Stimulated activated CD4-positive, alpha-beta T cell treated with anti-CD3 and anti-CD28 coated beads, Interleukin-15, amount 100 ng/mL, for 1 hour (primary cell): ENCODE measurements around the gene RASGEF1B.

Source experiments
- DNase-seq, 2 donors: peaks; one replicate each; pipeline ENCODE4 v3.0.0-alpha.2; 2020; ENCODE audit warnings: low read depth in 1 of 2, low spot score in 1 of 2

The RASGEF1B gene

DNA sequence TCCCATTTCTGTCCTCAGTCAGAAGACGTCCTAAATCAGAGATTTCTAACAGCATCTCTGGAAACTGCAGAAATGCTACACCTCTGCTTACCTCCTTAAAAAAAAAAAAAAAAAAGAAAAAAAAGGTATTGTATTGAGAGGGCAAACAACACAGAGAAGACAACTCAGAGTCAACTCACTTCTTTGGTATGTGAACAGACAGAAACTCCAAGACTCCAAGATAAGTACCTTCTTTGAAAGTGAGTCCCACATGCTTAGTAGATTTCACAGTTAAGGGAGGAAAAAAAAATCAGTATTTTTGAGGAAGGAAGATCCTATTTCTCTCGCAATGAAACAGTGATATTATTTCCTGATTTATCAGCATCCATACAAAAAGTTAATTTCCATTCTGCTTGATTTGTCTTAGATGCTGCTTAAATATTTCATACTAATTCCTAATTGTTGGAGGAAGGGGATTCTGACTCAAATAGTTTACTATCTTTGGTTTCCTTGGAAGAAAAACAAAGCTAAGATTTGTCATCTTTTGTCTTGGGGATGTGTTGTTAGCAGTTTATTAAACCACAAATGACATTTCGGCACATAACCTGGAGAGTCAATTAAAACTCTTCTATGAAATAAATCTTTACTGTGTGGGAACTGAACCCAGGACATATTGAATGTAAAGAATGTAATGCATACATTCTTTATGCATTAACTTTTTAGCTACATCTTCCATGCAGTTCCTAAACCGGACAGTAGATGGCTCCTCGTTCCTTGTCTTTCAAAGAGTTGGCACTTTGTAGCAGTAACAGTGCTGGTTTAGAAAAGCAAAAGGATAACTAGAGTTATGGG lies 4.7 kb downstream of the RASGEF1B start:
- peak in 1 of 2 donors; percentile 21 for DNase-seq

DNA sequence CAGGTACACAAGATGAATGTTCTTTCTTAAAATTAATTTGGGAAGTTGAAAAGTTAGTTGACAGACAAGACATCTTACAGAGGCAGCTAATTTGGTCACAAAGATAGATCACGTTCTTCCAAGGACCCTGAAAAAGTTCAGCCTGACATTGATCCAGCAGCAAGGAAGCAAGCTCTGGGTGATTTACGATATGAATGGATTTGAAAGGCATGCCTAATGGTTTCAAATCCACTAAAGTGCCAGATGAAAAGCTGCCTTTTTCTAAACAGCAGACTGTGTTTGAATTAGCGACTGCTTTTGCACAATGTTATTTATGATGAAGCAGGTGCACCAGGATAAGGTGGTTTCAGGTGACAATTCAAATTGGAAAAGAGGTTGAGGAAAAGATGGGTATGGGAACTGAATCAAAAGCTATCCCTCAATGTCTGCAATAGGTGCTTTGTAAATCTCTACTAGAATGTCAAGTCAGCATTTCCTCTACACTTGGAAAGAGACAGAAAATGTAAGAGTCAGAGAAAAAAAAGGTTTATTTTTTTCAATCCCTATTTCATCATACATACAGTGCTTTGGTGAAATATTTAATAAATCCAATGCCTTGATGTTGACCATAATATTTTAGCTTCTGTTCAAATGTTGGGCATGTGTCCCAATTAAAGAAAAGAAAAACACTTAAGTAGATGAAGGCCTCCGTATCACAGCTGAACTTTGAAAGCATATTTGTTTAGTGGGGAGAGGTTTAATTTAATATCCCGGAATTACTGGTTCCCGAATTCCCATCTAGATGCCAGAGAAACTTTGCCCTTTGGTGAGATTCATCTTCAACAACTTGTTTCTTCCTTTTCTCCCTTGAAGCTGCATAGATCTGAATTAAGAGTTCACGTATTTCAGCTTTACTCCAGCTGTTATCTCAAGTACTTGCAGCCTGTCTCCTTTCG lies 6.0 kb downstream of the RASGEF1B start:
- no peak for DNase-seq

DNA sequence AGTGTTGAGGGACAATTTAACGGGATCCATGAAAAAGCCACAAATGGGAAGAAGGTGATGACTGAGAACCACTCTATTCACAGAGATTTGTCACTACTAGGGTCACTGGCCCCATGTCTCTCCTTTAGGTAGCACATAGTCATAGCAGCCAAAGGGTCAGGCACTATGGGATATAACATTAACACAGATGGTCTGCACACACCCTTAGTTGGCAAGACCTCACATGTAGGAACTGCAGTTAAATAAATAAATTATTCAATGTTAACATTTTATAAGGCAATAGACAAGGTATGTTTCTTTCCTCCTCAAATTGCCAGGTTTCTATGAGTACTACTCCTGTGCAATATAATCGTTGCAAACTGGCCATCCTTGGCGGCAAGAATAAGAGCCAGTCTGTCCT lies 10.9 kb downstream of the RASGEF1B start:
- no peak for DNase-seq

DNA sequence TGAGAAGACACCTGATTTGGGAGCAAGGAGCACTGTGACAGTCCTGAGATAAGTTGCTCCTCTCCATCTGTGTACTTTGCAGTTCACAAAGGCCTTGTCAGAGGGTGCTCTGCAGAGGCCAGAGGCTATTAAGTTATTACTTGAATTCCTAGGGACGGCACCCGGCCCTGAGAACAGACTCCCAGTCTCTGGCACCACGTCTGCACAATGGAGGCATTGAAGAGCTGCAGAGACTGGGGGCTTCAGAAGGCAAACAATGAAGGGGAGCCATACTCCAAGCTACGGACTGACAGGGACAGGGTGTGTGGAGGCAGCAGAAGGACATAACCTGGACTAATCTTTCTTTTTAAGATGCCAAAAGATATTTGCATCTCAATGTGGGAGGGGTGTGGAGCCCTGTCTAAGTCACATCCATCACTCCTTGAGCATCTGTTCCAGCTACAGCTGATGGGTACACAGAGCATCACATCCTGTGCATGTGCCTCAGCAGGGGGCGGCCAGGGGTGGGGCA lies 11.5 kb downstream of the RASGEF1B start:
- no peak for DNase-seq

DNA sequence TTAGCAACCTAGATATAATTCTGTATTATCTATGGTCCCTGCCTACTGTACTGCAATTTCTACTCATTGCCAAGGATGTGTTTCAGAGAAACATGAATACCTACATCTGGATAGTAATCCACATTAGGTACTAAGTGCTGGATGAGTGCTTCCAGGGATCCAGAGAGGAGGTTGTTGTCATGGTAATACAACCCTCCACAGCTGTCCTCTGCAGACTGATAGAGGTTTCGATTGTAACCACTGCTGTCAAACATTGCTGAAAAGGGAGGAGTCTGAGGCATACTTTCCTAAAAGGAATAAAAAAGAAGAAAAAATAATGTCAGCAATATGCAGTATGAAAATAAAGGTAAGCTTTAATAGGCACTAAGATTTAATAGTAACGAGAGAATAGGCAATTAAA lies 12.5 kb downstream of the RASGEF1B start:
- no peak for DNase-seq

DNA sequence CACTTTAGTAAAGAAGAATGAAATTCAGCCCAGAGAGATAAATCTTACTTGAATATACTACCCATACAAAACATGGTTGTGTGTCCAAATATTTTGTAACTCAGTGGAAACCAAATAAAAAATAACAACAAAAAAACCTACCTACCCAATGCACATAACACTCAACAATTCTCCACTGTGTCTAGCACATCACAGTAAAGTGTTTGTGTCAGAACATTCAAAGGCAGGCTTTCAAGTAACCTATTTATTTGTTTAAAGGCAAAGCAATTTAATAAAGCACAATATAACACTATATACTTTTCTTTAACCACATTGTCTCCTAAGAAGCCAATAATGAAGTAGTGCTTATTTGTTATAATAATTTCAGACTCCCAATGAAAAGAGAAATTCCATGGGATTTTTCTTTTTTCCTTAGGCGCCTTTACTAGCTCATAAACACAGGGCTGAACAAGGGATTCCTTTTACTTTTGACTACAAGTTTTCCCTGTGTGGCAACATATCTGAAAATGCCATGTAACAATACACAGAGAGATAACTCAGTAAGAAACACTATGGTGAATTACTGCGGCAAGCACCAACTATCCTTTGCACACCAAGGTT lies 13.7 kb downstream of the RASGEF1B start:
- no peak for DNase-seq

DNA sequence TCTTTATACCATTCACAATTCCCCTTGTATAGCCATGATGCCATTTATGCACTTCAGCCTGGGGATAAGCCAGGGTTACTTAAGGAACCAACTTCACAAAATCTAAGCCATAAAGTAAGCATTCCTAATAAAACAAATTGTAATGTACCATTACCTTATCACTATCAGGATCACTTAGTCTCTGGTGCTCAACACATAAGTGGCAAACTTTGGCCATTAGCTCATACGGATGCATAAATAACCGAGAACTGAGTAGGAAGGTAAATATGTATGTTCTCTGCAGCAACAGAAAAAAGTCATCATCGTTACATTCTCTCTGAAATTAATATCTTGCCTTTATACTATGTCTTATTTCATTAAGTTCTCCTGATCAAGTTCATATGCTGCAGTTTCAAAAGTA lies 14.4 kb downstream of the RASGEF1B start:
- DNase-seq: no peak

DNA sequence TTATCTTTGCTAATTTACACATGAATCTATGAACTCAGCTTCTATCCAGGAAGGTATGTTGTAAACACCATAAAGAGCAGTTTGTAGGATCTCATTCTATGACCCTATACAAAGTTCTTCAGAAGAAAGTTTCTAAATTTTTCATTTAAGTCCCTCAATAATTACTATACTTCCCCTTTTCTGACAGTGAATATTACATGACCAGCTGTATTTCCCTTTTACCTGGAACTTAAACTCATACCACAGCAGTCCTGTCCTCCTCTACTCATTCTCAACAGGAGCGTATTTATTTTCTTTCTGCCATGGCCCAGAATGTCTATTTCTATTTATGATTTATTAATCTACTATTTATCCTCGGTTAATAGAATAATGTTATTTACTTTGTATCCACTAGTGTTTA lies 15.8 kb downstream of the RASGEF1B start:
- DNase-seq: no peak

DNA sequence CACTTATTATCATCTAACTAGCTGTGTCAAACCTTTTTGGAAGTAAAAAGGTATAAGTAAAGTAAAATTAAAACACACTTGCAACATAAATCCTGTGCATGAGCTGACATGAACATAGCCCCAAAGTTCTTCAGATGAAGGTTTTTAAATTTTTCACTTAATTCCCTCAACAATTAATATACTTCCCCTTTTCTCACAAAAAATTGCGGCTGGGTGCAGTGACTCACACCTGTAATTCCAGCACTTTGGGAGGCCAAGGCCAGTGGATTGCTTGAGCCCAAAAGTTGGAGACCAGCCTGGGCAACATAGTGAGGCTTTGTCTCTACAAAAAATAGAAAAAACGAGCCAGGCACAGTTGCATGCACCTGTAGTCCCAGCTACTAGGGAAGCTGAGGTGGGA lies 16.8 kb downstream of the RASGEF1B start:
- no peak for DNase-seq

DNA sequence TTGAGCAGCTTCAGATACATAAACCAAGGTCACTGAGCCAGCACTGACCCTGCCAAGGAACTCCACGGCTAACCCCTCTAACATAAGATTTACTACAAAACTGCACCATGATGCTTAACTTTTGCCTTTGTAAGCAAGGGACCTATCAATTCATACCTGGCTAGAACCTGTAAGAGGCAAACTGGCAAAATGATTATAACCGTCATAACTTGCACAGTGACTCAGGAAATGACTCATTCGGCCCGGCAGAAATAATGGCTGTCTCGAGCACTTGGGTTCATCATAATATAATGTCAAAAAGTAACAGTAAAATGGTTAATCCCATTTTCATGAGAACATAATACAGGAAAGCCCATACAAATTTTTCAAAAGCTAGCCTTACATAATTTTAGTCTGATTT lies 17.2 kb downstream of the RASGEF1B start:
- DNase-seq: no peak

DNA sequence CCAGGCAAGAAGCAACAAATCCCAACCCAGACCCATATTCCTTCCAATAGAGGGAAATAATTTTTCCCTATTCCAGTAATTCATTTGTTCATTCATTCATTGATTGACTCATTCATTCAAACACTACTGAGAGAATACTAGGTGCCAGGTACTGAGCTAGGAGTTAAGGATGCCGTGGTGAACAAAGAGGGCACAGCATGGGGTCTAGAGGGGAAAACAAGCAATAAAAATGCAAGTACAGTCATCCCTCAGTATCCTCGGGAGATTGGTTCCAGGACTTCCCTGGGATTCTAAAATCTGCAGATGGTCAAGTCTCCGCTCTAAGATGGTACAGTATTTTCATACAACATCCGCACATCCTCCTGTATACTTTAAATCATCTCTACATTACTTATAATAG lies 18.7 kb downstream of the RASGEF1B start:
- no peak for DNase-seq

DNA sequence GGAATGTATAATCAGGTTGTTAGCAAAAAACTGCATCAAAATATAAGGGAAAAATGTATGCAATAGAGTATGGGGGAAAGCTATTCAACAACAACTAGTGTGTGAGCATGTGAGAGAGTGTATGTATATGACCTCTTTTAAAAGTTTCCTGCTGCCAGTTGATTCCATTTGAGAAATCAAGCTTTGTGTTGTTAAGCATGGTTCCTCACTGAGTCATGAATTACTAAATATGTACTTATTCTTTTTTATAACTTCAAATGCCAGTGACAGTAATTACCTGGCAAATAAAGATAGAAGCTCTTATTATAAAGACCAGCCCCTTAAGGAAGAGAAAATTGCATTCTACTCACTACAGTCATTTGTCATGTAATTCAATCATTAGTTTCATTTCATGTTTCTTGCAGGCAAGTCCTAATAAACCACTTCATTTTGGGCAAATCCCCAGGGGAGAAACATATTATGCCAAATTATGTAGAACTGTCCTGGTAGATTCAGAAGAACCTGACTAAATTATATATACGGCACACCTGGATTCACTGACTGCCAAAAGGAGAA lies 19.2 kb downstream of the RASGEF1B start:
- DNase-seq: no peak

DNA sequence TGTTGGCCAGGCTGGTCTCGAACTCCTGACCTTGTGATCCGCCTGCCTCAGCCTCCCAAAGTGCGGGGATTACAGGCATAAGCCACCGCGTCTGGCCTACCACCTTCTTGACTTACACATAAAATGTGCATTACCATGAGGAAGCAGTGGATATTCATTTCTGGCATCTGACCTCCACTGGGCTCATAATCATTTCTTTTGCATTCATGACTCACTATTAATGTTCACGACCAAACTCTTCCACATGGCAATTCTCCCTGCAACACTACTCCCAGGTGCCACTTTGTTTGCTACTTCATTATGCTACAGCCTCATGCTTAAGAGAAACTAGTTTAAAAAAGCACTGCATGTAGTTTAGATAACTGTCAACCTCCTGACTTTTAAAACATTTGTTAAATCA lies 22.7 kb downstream of the RASGEF1B start:
- no peak for DNase-seq

DNA sequence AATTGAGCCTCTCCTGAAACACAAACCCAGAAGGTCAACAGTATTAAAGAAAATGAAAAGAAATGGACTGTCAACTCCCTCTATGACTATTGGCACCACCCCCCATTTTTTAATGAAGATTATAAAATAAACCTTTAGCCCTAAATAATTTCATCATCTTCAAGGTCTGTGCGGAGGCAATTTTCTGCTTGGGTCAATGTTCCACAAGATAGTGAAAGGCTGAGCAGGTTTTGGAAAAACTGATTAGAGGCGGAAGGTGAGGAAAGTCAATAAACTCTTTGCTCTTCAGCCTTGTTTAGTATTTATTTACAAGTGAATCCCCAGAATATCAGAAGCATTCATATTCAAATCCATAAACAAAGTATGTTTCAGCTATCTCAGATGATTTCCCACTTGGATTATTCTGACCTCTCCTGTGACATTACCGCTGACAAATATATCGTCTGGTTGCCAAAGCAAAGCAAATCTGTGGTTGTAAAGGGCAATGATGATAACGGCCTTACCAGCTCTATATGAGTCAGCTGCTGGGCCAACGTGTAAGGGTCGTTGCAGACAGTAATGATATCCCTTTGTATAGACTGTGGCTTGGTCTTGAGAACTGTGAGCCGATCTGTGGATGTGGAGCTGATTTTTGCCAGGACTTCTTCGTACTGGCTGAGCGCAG lies 24.0 kb downstream of the RASGEF1B start:
- DNase-seq: no peak

DNA sequence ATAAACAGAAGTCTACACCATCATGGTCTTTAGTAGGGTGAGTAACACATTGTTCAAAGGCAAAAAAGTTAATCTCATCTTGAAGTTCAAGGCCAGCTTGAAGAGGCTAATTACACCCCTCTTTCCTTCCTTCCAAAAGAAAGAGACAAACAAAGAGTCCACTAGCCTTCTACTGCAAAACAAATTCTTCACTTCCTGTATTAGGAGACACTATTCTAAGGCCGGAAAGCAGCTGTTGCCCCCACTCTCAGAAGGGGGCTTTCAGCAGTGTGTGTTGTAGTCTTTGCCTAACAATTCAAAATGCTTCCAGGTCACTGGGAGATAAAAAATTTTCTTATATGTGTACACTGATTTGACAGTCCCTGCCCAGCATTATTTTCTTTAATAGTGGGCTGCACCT lies 25.1 kb downstream of the RASGEF1B start:
- DNase-seq: no peak

DNA sequence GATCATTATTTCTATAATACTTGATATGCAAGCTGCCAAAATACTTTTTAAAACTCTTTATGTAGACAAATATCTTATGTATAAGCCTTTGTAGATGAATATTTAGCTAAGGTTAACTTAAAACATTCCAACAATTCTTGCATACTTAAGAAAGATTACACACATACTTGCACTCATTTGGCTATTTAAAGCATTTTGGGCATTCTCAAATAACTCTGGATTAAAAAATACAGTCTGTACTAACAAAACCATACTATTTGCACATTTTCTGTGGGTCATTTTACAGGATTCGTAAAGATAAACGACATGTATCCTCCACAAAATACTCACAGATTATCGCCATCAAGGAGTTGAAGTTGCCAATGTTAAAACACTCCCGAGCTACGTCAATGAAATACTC lies 26.5 kb downstream of the RASGEF1B start:
- no peak for DNase-seq

DNA sequence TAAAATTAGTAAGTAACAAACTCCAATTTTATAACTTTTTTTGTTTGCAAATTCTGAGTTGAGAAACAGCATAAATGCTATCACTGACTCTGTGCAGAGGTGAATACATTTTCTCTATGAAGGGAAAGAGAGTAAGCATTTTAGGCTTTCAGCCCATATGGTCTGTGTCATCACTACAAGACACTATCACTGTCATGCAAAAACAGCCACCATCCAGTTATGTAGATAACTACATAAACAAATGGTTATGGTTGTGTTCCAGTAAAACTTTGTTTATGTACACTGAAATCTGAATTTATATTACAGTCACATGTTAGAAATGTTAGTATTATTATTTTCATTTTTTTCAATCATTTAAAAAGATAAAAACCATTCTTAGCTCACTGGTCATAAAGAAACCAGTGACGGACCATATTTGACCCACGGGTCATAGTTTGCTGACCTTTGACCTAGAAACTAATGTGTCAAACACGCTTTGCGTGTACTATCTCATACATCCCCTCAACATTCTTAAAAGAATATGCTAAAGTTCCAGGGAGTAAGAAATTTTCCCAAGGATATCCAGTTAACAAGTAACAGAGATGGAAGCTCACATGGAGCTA lies 29.1 kb downstream of the RASGEF1B start:
- DNase-seq: no peak

DNA sequence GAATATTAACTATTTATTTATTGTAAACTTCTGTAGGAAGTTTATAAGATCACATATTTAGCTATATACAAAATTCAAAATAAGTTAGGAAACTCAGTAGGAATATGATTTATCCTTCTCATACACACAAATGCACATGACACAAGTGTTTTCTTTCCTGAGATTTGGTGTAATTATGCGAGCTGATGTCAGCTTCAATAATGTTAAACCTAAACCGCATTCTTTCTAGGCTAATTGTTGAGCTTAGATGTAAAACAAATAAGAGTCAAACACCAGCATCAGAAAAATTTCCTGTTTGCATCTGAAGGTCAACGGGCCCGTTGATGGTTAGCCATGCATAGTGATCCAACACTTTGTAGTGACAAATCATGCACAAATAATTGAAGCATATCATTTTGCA lies 30.8 kb downstream of the RASGEF1B start:
- no peak for DNase-seq

DNA sequence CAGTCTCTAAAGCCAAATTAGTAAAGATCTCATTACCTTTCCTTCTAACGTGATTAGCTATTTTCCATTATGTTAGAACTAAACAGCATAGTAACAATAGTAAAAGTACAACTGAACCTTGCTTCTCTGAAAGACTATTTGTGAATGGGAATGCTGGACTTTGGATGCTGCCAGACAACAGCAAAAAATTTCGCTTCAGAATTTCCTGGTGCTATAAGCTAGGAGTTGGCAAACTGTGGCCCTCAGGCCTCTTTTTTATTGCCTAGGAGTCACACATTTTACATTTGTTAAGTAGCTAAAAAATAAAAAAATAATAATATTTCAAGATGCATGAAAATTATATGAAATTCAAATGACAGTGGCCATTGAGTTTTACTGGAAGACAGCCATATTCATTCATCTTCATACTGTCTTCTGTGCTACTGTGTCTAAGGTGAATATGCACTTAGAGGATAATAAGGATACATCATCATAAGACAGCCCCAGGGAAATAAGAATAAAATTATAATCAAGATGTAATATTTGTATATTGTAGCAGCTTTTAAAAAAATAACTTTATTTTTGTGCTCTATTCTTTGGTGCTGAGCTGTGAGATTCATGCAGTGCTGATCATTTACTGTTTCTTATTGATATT lies 34.6 kb downstream of the RASGEF1B start:
- DNase-seq: no peak

DNA sequence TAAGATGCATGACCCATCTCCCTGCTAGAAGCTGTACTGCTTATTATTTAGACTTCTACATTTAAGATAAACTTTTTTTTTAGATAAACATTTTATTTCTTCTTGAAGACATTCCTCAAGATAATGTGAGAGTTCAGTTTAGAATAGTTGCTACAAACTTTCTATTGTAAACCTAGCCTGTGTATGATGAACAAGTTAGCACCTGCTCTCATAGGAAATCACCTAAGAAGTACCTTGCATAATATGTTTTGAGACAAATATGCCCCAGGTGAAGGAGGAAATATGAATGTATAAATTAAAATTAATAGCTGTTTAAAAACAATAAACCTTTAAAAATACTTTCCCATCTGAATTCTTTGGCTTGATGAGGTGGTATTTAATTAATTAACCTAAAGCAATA lies 35.6 kb downstream of the RASGEF1B start:
- DNase-seq: no peak
